ENCODE data around the gene COQ10A. TPM values are rescaled to one million over a fixed set of nuclear protein-coding genes. Genes with fewer than 3 reads are reported as not detected.

COQ10A gene
- polyA plus RNA-seq, 1 donor = 16.4 TPM

- DNase-seq = no peak
These were observed 50.9 kb downstream of the COQ10A start for GRCh38 chr12:56317675-56318074.

Other genes with a start within 250 kb of the COQ10A start
- 11.9 TPM for gene IKZF4, start 245.9 kb upstream of the COQ10A start, polyA plus RNA-seq (ENCODE audit: insufficient read length)
- 467 TPM for gene RPS26, start 225.0 kb upstream of the COQ10A start, polyA plus RNA-seq (ENCODE audit: insufficient read length)
- 212 TPM for gene ERBB3, start 186.8 kb upstream of the COQ10A start, polyA plus RNA-seq (ENCODE audit: insufficient read length)
- 115 TPM for gene PA2G4, start 162.4 kb upstream of the COQ10A start, polyA plus RNA-seq (ENCODE audit: insufficient read length)
- gene RPL41, start 150.3 kb upstream of the COQ10A start, polyA plus RNA-seq (ENCODE audit: insufficient read length) = 4,856 TPM
- 6.0 TPM for gene ZC3H10, start 148.7 kb upstream of the COQ10A start, polyA plus RNA-seq (ENCODE audit: insufficient read length)
- 87.7 TPM for gene ESYT1, start 138.7 kb upstream of the COQ10A start, polyA plus RNA-seq (ENCODE audit: insufficient read length)
- gene MYL6B, start 114.4 kb upstream of the COQ10A start, polyA plus RNA-seq (ENCODE audit: insufficient read length) = 426 TPM
- gene MYL6, start 108.6 kb upstream of the COQ10A start, polyA plus RNA-seq (ENCODE audit: insufficient read length) = 1,238 TPM
- gene SMARCC2, start 77.5 kb upstream of the COQ10A start, polyA plus RNA-seq (ENCODE audit: insufficient read length) = 67.8 TPM
- 45.6 TPM for gene RNF41, start 45.0 kb upstream of the COQ10A start, polyA plus RNA-seq (ENCODE audit: insufficient read length)
- gene NABP2, start 42.6 kb upstream of the COQ10A start, polyA plus RNA-seq (ENCODE audit: insufficient read length) = 17.4 TPM
- not detected for gene SLC39A5, start 36.9 kb upstream of the COQ10A start, polyA plus RNA-seq (ENCODE audit: insufficient read length)
- 18.9 TPM for gene ANKRD52, start 8.6 kb upstream of the COQ10A start, polyA plus RNA-seq (ENCODE audit: insufficient read length)
- gene CS, start 33.4 kb downstream of the COQ10A start, polyA plus RNA-seq (ENCODE audit: insufficient read length) = 232 TPM
- gene CNPY2, start 49.0 kb downstream of the COQ10A start, polyA plus RNA-seq (ENCODE audit: insufficient read length) = 41.0 TPM
- gene PAN2, start 67.1 kb downstream of the COQ10A start, polyA plus RNA-seq (ENCODE audit: insufficient read length) = 46.7 TPM
- gene IL23A, start 71.9 kb downstream of the COQ10A start, polyA plus RNA-seq (ENCODE audit: insufficient read length) = 0.52 TPM
- 71.4 TPM for gene STAT2, start 93.2 kb downstream of the COQ10A start, polyA plus RNA-seq (ENCODE audit: insufficient read length)
- gene APOF, start 95.9 kb downstream of the COQ10A start, polyA plus RNA-seq (ENCODE audit: insufficient read length) = not detected
- gene TIMELESS, start 182.5 kb downstream of the COQ10A start, polyA plus RNA-seq (ENCODE audit: insufficient read length) = 12.7 TPM
- gene MIP, start 187.7 kb downstream of the COQ10A start, polyA plus RNA-seq (ENCODE audit: insufficient read length) = not detected
- 3.0 TPM for gene SPRYD4, start 201.6 kb downstream of the COQ10A start, polyA plus RNA-seq (ENCODE audit: insufficient read length)
- gene GLS2, start 221.2 kb downstream of the COQ10A start, polyA plus RNA-seq (ENCODE audit: insufficient read length) = 0.52 TPM

All from hindlimb muscle (tissue), 1 donor.